ENCODE data around the gene NEURL4.
"Not testable (repeated sequence)": the region's sequence is repeated elsewhere in the genome, so short reads cannot be mapped to it uniquely, and the experiment has no call there.

NEURL4 gene

DNA sequence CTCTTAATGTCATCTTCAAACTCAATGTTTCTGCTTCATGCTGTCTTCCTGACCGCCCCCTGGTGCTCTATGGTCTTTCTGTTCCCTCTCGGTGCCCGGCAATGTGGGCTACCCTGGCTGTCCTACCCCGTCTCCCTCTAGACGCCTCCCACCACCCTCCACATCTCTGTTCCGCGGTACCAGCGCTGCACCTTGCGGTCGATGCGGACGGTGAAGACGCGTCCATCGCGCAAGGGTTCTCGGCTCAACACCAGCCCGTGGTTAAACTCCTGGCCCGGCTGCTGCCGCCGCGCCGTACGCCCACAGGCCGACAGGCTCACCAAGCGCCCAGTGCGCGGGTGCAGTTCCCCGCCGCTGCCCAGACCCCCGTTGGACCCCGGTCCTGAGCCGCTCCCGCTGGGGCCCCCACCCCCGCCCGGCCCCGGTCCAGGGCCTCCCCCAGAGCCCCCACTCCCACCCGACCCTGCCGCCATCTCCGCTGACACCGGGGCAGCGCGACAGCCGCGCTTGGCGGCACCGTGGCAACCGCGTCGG, at the start of gene NEURL4:
Gene NEURL4, minus strand, starts transcription at position 496 of the 534 bp plus-strand sequence. Its CDS starts 23 bp downstream, at position 473.
- DNase-seq (ENCODE audit: low read depth): no peak

DNA sequence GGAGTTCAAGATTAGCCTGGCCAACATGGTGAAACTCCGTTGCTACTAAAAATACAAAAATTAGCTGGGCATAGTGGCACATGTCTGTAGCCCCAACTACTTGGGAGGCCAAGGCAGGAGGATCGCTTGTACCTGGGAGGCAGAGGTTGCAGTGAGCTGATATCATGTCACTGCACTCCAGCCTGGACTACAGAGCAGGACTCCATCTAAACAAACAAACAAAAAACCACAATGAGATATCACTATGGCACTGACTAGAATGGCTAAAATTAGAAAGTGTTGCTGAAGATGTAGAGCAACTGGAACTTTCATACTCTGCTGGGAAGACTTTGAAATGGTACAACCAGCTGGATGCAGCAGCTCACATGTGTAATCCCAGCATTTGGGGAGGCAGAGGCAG, 45.2 kb upstream of the NEURL4 start:
- DNase-seq (ENCODE audit: low read depth): no peak

DNA sequence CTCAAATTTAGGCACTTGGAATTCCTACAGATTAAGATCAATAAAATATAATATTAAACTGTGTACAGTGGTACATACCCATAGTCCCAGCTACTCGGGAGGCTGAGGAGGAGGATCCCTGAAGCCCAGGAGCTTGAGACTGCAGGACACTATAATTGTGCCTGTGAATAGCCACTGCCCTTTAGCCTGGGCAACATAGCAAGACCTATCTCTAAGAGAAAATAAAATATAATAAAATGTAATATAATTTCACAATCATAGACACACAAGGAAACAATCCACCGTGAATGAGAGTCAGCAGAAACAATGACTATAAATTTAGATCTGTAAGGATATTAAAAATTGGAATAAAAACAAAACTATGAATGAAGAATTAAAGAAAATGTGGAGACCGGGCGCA, 41.7 kb upstream of the NEURL4 start:
- DNase-seq (ENCODE audit: low read depth): no peak

DNA sequence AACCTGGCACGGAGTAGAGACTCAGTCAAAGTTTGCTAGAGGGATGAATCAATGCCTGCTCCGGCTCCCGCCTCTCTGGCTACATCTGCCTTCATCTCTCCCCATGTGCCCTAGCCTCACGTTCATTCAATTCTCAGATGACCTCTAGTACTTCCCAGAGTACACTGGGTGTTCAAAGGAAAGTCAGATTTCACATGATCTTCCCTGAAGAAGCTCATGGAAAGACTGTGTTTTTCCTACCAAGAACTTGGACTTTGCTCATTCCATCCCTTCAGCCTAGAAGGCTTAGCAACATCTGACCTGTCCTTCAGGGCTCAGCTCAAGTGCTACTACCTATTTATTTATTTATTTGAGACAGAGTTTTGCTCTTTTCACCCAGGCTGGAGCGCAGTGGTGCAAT, 40.7 kb upstream of the NEURL4 start:
- DNase-seq (ENCODE audit: low read depth): no peak

DNA sequence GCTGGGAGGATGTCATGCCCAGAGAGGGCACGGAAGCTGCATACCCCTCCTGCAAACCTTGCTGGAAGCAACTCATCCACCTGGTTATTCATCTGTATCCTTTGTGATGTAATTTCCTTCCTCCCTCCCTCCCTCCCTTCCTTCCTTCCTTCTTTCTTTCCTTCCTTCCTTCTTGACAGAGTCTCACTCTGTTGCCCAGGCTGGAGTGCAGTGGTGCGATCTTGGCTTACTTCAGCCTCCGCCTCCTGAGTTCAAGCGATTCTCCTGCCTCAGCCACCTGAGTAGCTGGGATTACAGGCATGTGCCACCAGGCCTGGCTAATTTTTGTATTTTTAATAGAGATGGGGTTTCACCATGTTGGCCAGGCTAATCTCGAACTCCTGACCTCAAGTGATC, 39.5 kb upstream of the NEURL4 start:
- not testable (repeated sequence) for DNase-seq (ENCODE audit: low read depth)

DNA sequence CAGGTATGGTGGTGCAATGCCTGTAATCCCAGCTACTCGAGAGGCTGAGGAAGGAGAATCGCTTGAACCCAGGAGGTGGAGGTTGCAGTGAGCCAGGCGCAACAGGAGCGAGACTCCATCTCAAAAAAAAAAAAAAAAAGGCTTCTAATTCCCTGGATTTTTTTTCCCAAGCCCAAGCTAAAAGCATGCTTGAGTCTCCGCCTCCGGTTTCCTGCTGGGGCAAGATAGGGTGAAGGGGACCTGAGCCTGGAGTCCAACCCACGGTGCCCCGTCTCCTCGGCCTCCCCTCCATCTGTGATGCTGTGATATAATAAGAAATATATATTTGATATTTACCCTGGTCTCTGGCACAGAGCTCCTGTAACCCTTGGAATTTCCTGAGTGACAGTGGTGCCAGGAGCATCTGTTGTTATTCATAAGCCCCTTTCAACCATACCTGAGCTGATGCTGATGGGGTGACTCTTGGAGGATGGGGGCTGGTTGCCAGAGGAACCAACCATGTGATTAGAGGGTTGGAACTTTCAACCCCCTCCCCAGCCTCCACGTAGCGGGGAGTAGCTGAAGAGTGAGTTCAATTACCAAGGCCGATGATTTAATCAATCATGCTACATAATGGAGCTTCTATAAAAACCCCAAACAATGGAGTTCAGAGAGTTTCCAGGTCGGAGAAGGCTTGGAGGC, 38.9 kb upstream of the NEURL4 start:
- no peak for DNase-seq (ENCODE audit: low read depth)

DNA sequence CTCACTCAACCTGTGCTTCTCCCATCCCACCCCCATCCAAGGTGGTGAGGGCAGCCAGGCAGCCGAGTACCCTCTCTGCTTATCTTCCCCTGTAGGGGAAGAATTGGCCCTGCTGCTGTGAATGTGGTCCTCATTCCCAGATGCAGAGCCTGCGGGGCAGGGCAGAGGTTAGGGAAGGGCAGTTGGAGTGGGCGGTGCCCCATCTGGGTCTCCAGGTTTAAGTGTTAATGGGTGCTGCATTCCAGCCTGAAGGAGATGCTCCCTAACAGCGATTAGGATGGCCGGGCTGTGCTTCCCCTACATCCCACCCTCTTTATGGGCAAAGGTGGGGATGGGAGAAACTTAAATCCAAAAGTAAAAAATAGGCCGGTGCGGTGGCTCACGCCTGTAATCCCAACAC, 37.9 kb upstream of the NEURL4 start:
- DNase-seq (ENCODE audit: low read depth): no peak

DNA sequence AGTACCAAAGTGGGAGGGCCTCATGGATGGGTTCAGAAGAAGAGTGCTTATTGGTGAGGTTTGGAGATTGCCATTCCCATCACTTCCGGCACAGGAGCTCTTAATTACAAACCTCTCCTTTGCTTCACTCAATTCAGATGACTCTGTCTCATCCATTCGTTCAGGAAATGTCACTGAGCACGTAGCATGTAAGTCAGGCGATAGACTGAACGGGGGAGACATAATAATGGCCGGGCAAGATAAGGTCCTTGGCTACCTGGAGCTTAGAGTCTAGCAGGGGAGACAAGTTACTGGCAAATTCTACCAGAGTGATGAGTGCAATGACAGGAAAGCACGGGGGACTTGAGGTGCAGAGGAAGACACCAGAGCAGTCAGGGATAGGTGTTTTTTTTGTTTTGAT, 36.8 kb upstream of the NEURL4 start:
- not testable (repeated sequence) for DNase-seq (ENCODE audit: low read depth)

DNA sequence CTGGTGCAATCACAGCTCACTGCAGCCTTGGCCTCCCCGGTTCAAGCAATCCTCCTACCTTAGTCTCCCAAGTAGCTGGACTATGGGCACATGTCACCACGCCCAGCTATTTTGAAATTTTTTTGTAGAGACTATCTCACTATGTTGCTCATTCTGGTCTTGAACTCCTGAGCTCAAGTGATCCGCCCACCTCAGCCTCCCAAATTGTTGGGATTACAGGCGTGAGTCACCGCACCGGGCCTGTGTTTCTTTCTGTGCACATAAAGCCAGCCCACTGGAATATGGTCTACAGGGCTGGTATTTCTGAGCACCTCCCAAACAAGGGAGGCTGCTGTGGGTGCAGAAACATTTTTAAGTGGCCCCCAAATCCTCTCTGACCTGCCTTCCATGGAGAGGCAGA, 34.2 kb upstream of the NEURL4 start:
- DNase-seq (ENCODE audit: low read depth): no peak

DNA sequence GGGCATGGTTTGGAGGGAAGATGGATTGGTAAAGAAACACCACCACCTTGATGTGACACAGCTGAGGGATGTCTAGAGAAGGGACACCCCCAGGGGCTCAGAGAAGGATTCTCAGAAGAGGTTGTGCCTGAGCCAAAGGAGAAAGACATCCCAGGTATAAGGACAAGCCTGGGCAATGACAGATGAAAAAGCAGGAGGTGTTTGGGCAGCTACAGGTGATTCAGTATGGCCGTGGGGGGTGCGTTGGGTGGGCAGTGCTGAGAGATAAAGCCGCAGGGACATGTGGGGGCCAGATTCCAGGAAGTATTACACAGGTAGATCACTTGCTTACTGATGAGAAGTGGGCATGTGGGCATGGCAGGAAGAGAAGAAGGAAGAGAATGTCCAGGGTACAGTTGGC, 32.8 kb upstream of the NEURL4 start:
- DNase-seq (ENCODE audit: low read depth): no peak

DNA sequence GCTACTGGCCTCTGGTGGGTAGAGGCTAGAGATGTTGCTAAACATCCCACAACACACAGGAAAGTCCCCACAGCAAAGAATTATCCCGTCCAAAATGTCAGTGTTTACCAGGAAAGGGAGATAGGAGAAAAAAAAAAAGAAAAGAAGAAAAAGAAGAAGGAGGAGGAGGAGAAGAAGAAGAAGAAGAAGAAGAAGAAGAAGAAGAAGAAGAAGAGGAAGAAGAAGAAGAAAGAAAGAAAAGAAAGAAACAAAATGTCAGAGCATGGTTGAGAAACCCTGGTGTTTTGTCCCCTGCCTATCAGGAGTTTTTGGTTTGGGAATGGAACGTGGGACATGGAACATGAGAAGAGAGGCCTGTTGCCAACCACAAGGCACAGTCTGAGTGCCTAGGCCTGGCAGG, 28.2 kb upstream of the NEURL4 start:
- DNase-seq (ENCODE audit: low read depth): no peak

DNA sequence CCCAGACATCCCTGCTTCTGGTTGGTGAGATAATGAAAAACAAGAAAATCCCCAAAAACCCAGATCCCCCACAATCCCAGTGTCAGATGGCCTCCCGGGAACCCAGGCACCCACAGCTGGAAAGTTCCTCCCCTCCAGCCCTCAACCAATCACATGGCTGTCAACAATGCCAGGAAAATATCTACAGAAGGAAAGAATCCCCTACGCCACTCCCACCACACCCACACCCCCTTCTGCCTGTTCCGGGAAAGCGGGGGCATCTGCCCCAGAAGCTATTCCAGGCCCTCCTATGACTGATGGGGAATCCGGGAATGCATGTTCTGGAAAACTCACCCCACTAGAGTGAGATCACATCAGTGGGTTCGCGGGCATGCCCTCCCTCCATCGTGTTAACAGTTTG, 27.6 kb upstream of the NEURL4 start:
- DNase-seq (ENCODE audit: low read depth): no peak

DNA sequence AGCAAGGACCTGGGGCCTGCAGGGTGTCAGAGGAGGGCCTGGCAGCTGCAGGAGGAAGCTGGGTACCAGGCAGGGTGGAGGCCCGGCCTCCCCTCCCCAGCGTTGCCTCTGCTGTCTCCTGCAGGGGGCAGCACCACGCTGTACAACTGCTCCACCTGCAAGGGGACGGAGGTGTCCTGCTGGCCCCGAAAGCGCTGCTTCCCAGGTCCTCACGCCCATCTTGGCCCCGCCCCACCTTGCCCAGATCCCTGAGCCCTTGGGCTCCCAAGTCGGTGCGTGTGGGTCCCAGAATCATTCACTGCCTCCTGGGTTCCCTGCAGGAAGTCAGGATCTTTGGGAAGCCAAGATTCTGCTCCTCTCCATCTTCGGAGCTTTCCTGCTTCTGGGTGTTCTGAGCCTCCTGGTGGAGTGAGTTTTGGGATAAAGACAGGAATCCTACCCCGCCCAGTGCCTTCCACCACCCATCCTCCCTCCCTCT, 27.0 kb upstream of the NEURL4 start:
- peak; percentile 73 for DNase-seq (ENCODE audit: low read depth)

DNA sequence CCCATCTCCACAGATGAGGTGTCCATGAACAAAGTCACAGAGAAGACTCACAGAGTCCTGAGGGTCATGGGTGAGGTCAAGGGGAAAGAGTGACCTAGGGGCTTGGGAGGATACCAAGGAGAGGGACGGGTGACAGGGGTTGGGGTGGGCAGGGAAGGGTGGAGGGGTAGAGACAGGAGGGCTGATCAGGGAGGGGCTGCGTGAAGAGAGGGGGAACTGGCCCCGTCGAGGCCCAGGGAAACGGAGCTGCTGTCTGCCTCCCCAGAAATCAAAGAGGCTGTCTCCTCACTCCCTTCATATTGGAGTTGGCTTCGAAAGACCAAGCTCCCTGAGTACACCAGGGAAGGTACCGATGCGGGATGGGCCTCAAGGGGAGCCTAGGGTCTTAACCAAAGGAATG, 26.4 kb upstream of the NEURL4 start:
- no peak for DNase-seq (ENCODE audit: low read depth)

DNA sequence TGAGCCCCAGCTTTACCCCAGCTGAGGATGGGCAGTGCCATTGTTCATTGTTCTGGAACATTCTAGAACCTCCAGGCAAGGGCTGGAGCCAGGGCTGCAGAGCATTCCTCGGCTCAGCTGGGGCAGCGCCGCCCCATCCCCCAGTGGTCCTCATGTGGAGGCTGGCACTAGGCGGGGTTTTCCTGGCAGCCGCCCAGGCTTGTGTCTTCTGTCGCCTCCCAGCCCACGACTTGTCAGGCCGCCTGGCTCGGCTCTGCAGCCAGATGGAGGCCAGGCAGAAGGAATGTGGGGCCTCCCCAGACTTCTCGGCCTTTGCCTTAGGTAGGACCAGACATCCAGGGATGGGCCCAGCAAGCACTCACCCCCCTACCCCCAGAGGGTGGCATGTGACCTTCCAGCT, 25.9 kb upstream of the NEURL4 start, which contains the start of gene TMEM95:
Gene TMEM95, plus strand, starts transcription at position 104 of the 400 bp plus-strand sequence. Its CDS starts 49 bp downstream, at position 153.
- DNase-seq (ENCODE audit: low read depth): no peak

DNA sequence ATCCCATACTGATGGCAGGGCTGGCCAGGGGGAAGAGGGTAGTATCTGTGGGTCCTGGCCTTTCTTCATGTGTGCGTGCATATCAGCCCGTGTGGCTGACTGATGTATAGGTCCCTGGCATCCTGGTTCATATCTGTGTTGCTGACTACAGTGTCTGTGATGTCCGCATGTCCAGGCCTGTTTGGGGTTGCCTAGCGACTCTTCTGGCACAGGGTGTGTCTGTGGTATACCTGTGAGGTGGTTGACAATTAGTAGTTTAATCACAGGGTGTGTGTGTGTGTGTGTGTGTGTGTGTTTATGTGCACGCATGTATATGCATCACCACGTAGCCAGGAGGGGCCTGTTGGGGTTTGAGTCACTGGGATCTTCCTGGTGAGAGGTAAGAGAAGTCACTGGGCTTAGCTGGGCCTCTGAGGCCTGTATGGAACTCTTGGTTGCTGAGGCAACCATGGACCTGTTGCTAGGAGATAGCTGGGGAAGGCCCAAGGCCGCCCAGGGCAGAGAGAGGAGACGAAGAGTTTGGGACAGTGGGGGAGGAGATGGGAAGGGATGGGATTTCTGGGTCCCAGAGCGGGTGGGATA, 25.2 kb upstream of the NEURL4 start:
- no peak for DNase-seq (ENCODE audit: low read depth)

DNA sequence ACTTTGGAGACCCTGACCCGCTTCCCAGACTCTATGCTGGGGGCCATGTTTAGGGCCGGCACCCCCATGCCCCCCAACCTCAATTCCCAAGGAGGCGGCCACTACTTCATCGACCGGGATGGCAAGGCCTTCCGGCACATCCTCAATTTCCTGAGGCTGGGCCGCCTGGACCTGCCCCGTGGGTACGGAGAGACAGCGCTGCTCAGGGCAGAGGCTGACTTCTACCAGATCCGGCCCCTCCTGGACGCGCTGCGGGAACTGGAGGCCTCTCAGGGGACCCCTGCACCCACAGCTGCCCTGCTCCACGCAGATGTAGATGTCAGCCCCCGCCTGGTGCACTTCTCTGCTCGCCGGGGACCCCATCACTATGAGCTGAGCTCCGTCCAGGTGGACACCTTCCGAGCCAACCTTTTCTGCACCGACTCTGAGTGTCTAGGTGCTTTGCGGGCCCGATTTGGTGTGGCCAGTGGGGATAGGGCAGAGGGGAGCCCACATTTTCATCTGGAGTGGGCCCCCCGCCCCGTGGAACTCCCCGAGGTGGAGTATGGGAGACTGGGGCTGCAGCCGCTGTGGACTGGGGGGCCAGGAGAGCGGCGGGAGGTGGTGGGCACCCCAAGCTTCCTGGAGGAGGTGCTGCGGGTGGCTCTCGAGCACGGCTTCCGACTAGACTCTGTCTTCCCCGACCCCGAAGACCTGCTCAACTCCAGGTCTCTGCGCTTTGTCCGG, 23.9 kb upstream of the NEURL4 start:
- no peak for DNase-seq (ENCODE audit: low read depth)

DNA sequence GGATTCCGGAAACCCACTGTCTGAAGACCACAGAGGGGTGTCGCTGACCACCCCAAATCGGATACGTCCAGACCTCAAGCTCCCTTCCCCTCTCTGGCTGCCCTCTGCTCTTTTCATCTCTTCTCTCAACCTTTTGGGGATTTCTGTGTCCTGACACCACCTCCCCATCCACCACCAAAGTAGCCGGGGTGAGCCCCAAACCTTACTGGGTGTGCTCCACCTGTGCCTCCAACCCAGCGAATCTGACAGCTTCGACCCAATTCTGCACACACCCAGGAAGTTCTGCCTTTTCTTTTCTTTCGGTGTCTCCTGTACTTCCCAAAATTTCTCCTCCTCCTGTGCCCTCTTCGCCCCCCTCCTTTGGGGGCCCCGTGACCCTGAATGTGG, 23.4 kb upstream of the NEURL4 start:
- no peak for DNase-seq (ENCODE audit: low read depth)

DNA sequence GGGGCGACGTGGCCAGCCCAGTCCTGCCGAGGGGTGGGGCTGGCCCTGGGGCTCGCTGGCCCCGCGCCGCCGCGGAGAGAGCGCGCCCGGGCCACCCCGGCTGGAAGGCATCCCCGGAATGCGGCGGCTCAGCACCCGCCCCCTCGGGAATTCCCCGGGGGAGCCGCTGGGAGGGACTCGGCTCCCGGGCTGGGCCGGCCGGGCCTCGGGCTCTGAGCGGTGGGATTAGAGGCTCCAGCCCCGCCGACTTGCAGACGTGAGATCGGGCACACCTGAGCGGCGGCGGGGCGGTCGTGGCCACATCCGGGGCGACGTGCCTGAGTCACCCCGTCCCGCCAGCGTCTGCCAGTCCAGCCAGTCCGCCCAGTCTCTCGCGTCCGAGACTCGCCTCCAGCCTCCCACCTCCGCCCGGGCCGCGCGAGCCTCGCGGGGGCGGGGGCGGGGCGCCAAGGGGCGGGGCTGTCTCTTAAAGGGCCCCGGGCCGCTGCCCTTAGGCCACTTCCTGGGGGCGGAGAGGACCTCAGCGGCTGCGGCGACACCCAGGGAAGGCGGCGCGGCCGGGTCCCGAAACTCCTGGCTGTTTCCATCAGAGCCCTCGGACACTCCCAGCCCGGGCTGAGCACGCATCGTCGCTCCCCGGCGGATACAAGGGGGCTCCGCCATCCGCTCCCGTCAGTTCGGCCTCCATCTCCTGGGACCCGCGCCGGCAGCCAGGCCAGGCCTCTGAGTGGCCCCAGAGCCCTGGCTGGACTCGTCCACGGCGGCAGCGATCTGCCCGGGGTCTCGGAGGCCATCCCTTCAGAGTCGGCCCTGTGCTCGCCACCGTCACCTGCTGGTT, 22.7 kb upstream of the NEURL4 start, which contains the start of gene KCTD11:
Gene KCTD11, plus strand, starts transcription at position 498 of the 838 bp plus-strand sequence.
- peak; percentile 40 for DNase-seq (ENCODE audit: low read depth)

DNA sequence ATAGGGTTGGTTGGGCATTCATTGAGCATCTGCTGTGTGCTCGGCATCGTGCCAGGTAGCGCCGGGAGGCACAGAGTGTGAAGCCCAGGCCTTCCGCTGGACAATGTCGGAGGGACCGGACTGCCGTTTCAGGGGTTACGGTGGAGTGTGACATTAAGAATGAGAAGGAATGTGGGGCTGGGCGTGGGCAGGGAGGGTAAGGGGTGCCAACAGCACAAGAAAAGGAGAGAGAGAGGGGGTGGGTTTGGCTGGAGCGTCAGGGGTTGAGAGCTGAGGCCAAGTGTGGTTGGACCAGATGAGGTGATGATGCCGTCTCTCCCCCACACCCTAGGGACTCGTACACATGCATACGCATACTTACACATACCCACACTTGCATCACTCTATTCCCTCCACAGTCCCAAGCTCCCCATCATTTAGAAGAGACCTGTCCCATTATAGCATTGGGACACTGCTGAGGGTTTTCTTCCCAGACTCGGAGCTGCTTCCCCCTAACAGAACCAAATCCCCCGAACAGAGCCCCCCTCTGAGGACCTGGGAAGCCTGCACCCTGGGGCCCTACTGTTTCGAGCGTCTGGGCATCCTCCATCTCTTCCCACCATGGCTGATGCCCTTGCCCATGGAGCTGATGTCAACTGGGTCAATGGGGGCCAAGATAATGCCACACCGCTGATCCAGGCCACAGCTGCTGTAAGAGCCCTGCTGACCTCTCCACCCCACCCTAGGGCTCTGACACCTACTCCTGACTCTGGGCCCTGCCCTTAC, 19.5 kb upstream of the NEURL4 start:
- DNase-seq (ENCODE audit: low read depth): no peak

Data from stimulated activated CD4-positive, alpha-beta T cell treated with anti-CD3 and anti-CD28 coated beads, Interleukin-2, amount 100 ng/mL, for 4 hours (primary cell).